NCI-H82 treated with DMSO at 0.1 percent for 48 hours (cell line): ENCODE data around the gene GAREM2.
"Not testable (repeated sequence)": the region's sequence is repeated elsewhere in the genome, so short reads cannot be mapped to it uniquely, and the experiment has no call there.

ENCODE experiments used
- DNase-seq: peaks from one replicate; lab custom pipeline; 2025; ENCODE audit not compliant: unreplicated experiment; lab: John Stamatoyannopoulos, UW

GAREM2 gene

DNA sequence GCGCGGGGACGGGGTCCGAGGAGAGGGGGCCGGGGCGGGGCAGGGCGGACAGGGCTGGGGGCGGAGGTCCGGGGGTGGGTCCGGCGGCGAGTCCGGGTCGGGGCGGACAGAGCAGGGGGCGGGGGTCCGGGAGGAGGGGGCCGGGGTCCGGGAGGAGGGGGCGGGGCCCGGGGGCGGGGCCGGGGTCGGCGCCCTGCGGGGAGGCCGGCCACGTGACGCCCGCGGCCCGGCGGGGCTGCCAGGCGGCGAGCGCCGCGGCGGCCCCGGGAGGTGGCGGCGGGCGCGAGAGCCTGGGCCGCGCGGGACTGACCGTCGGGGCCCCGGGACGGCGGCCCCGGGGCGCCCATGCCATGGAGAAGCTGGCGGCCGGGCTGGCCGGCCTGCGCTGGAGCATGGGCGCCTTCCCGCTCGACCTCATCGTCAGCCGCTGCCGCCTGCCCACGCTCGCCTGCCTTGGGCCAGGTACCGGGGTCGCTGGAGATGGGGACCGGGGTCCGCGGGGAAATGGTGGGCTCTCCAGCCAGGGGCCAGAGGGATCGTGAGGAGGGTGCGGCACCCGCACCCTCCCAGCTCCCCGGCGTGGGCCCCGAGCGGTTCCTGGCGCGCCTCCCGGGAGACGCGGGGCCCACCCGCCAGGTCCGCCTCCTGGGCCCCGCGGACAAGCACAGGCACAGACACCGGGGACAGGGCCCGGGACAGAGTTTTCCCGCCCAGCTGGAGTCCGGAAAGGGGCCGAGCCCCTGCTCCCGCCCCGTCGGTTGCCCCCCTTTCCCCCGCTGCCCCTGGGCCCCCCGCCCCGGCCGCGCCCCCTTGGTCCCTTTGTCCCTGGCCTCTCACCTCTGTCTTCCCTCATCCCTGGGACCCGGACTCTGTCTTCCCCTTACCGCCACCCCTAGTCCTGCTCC, at the start of gene GAREM2:
Gene GAREM2 (plus strand): TSS at position 218 of the 905 bp plus-strand sequence. CDS start 133 bp downstream, at position 351.
- DNase-seq: no peak

DNA sequence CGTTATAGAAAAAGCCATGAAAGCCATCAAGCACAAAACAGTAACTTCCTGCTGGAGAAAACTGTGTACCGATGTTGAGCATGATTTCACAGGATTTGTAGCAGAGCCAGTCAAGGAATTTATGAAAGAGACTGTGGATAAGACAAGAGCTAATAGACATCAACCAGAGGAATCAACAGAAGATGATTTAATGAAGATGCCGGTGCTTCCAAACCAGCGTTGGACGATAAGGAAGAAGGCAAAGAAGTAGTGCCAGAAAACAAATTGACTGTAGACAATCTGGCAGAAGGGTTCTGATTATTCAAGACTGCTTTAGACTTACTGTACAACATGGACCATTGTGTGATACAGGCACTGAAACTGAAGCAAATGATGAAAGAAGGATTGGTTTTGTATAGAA, 49.5 kb upstream of the GAREM2 start:
- no peak for DNase-seq

DNA sequence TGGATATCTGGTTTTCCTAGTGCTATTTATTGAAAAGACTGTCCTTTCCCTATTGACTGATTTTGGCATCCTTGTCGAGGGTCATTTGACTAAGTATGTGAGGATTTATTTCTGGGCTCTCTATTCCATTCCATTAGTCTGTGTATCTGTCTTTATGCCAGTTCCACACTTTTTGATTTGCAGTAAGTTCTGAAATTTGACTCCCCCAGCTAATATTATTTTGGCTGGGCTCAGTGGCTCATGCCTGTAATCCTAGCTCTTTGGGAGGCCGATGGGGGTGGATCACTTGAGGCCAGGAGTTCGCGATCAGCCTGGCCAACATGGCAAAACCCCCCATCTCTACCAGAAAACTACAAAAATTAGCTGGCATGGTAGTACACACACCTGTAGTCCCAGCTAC, 46.8 kb upstream of the GAREM2 start:
- no peak for DNase-seq

DNA sequence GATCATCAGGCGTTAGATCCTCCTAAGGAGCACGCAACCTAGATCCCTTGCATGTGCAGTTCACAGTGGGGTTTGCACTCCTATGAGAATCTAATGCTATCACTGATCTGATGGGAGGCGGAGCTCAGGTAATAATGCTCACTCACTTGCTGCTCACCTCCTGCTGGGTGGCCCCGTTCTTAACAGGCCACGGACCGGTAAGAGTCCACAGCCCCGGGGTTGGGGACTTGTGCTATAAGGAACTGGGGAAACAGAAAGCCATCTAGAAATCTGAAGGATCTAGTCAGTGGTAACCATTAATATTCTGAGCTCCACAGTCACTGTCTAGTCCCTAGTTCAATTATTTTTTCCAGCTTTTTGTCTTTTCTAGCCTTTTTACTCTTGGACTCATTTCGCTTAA, 44.7 kb upstream of the GAREM2 start:
- no peak for DNase-seq

DNA sequence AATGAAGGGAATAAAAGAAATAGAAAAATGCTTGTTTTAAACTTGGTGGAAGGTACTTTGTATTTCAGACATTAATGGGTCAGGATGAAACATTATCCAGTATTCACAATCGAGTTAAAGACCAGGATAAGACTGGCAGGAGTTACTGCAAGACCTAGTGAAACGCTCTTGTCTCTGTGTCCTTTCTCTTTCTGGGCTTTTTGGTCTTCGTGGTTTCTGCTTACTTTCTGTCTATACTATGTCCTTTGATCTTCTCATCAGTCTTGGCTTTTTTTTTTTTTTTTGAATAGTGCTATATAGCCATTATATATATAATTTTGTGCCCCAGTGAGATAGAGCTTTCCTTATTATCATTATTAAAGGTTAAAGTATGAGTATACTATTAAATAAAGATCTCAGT, 42.1 kb upstream of the GAREM2 start:
- no peak for DNase-seq

DNA sequence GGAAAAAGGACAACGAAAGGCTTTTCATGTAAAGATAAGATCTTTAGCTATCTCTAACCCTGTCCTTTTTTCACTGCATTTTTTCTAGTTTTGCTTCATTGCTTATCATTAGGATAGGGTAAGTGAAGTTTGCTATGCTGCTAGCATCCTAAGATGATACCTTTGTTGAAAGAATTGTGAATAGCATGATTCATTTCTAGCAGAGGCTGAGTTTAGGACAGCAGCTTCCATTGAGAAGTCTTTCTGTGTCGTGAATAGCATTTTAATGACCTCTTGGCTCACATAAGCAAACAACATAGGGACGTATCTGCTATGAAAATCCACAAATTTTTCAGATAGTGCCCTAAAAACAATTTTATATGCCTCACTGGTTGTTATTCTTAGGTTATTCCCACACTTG, 36.4 kb upstream of the GAREM2 start:
- DNase-seq: no peak

DNA sequence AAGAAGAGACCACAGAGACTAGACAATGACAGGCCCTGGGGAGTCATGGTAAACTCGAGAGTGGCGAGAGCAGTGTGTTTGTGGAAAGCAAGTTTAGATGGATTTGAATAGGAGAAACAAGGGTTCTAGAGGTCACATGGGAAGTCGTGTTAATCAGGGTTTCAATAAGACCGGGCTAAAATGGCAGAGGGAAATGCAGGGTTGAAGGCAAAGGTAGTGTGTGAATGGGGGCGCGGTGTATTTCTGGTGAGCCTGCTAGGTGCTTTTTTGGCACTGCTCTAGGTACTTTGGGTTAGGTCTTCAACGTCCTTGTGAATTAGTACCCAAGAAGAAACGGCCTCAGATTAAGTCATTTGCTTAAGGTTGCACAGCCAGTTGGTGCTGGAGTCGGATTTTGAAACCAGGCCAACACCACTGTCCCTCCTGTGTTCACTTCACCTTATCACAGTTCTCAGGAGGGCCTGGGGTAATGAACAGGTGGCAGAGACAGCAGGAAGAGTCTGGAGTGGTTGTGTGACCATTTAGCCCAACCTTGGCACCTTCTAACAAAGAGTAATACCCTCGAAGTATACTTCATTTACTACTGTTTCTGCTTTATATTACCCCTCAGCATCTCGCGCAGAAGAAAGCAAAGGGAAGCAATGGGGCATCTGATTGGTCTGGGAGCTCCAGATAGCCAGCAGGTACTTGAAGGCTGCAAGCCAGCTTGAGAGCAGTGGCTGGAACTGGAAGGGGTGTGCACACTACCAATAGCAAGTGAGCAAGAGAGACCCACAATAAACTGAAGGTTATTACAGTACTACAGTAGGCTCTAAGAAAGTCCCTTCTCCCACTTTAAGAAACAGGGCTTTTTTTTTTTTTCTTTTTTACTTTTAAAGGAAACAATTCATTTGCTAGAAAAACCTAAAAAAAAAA, 33.4 kb upstream of the GAREM2 start:
- DNase-seq: no peak

DNA sequence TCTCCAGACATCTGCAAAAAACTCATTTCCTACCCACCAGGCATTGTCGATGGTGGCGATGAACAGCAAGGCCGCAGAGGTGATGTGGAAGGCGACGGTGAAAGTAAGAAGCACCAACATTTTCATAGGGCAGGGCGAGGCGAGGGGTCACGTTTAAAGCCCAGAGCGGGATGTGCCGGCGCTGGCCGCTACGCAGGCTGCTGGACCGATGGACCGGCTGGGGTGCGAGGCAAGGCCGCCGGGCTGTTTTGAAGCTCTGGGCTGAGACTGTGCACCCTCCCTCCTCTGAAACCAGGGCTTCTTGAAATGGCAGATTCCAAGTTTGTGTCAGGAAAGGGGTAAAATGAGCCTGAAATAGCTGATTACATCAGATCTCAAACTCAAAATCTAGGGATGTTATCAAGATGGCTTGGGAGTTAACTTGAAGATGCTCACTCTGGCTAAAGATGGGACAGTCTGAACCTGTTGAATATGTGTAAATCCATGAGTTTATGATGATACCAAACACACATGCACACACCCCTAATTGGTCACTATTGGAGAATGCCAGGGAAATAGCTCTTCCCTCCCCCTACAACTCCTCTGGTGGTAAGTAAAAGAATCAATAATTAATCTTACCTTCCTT, 31.6 kb upstream of the GAREM2 start:
- no peak for DNase-seq

DNA sequence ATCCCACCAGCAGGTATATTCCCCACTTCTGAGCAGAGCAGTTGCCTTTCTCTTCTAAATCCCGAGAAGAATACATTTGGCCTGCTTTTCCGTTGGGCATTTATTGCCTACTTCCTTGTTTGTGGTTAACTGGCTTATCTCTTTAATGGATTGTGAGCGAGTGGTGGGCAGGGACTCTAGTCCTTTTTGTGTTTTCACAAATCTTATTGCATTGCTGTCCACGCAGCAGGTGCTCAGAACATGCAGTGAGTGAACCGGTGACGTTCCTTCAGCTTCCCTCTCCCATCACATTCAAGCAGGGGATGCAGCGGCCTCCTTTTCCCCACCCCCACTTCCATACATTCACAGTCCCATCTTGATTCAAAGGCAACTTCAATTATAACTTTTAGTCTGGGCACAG, 28.9 kb upstream of the GAREM2 start:
- DNase-seq: peak; percentile 21

DNA sequence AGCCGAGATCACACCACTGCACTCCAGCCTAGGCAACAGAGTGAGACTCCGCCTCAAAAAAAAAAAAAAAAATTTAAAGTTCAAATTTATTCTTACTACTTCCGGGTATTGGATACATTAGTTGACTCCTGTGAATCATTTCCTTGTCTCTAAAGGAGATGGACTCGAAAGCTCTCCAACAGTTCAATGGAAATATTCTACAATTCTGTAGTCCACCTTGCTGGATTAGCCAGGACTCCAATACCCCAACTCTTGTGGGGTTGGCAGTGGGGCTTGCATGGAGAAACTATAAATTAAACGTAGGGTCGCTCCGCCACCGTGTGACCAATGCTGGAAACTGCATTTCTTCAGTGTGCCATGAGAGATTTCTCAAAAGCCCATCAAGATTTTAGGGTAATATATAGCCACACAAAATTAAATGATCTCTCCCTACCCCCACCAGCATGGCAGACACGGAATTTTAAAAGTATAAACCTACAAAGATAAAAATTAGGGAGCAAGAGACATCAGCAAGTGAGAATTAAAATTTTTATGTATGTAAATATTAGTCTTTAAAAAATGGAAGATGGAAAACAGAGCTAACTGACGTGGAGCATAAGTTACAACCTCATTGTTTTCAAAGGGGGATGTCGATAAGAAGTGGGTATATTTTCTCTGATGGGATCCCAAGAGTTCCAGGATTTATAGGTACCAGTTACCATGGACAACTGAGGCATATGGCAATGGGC, 27.8 kb upstream of the GAREM2 start:
- peak; percentile 38 for DNase-seq

DNA sequence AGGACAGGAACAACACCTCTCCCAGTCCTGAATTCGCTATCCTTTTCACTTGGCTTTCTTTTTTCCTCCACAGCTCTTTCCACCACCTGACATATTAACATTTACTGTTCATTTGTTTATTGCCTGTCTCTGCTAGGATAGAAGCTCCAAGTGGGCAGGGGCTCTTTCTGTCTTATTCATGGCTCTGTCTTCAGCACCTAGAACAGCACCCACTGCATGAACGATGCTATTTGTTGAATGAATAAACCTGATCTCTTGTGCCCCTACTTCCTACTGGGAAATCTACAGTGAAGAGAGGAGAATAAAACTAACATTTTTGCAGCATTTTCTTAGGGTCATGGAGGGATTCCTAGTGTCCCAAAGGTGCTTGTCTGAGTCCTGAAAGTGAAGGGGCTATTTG, 24.4 kb upstream of the GAREM2 start:
- no peak for DNase-seq

DNA sequence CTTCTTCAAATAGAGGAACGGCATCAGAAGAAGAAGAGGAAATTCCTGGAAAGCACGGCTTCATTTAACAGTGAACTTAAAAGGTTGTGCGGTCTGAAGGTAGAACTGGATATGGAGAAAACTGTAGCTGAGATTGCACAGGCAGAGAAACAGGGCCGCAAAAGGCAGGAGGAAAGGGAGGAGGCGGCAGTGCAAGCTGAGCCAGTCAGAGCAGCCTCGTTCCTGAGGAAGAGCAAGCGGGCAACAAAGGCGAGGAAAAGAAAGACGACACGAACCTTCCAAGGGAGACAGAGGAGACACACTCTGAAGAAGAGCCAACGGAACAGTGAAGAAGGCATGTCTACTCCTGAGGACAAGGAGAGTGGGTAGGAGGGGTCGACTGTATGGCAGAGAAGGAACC, 22.6 kb upstream of the GAREM2 start:
- DNase-seq: no peak

DNA sequence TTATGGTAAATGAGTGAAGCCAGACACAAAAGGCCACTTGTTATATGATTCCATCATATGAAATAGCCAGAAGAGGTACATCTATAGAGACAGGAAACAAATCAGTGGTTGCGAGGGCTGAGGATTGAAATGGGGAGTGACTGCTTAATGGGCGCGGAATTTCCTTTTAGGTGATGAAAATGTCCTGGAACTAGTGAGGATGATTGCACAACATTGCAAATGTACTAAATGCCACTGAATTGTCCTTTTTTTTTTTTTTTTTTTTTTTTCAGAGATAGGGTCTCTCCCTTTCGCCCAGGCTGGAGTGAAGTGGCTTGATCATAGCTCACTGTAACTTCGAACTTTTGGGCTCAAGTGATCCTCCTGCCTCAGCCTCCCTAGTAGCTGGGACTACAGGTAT, 15.3 kb upstream of the GAREM2 start:
- no peak for DNase-seq

DNA sequence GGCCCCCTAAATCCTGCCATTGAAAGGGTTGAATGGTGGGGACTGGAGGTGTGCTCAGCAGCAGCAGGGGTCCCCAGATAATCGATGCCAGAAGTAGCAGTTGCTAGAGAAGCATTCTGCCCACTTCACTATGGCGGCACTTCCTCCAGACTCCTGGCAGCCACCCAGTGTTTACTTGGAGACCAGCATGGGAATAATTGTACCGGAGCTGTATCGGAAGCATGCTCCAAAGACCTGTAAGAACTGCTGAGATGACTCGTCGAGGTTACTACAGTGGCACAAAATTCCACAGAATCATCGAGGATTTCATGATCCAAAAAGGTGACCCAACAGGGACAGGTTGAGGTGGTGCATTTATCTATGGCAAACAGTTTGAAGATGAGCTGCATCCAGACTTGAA, 11.0 kb upstream of the GAREM2 start:
- DNase-seq: no peak

DNA sequence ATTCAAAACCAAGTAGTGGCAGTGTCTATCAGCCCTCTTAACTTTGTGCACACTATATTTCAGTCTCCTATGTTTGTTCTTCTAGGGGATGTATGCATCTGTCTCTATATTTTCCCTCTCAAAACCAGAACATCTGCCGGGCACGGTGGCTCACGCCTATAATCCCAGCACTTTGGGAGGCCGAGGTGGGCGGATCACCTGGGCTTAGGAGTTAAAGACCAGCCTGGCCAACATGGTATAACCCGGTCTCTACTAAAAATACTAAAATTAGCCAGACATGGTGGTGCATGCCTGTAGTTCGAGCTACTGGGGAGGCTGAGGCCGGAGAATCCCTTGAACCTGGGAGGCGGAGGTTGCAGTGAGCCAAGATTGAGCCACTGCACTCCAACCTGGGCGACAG, 9.9 kb upstream of the GAREM2 start:
- DNase-seq: no peak

DNA sequence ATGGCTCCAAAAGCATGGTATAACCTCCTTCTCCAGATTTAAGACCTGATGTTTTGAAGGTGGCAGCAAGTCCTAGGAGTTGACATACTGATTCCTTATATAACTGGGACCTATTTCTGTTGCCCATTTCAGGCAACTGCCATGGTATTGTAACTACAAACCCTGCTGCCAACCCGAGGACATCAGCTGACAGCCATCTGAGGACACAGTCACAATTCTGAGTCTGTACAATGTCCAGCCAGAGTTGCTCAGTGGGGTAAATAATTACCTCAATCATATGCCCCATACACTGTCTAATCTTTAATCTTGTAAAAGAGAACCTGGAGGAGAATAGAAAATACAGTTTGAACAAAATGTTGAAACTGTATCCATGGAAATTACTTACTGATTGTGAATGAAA, 8.7 kb upstream of the GAREM2 start:
- no peak for DNase-seq

DNA sequence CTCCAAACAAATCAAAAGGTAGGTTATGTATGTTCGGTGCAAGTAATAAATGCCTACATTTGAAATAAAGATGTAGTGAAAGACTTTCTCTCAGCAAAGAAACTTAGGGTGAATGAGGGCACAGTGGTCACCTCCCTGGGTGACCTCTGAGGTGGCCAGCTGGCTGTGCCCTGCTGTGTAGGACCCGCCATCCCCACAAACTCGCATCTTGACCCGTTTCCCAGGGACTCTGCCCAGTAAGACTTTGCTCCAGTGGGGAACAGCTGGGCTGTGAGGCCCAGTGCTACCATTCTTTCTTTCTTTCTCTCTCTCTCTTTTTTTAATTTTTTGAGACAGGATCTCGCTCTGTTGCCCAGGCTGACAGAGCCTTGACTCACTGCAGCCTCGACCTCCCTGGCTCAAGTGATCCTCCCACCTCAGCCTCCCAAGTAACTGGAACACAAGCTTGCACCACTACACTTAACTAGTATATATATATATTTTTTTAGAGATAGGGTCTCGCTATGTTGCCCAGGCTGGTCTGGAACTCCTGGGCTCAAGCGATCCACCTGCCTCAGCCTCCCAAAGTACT, 8.2 kb upstream of the GAREM2 start:
- no peak for DNase-seq

DNA sequence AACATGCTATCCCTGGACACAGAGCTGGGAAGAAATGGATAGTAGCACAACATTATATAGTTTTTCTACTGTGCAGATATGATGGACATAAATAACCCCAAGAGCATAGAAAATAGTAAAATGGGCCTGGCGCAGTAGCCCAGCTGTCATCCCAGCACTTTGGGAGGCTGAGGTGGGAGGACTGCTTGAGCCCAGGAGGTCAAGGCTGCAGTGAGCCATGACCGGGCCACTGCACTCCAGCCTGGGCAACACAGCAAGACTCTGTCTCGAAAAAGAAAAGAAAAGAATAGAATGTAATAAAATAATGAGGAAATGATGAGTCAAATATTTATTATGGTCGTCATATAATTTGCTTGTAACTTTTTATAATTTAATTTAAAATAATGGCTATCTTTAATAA, 7.5 kb upstream of the GAREM2 start:
- no peak for DNase-seq

DNA sequence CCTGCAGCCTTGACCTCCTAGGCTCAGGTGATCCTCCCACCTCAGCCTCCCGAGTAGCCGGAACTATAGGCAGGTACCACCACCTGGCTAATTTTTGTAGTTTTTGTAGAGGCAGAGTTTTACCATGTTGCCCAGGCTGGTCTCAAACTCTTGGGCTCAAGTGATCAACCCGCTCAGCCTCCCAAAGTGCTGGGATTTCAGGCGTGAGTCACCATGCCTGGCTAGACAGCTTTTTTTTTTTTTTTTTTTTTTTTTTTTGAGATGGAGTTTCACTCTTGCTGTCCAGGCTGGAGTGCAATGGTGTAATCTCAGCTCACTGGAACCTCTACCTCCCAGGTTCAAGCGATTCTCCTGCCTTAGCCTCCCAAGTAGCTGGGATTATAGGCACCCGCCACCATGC, 6.3 kb upstream of the GAREM2 start:
- DNase-seq: not testable (repeated sequence)

DNA sequence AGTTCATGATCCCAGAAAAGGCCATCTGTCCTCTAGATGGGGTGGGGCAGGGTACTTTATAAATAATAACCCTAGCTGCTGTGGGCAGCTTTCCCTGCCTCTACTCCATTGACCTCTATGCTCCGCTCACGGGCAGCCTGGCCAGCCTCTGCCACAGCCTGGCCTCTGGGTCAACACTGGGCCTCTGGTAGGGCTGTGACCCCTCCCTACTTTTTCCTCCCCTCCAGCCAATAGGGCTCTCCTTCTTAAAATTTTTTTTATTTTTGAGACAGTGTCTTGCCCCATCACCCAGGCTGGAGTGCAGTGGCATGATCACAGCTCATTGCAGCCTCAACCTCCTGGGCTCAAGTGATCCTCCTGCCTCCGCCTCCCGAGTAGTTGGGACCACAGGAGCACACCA, 4.1 kb upstream of the GAREM2 start:
- no peak for DNase-seq

DNA sequence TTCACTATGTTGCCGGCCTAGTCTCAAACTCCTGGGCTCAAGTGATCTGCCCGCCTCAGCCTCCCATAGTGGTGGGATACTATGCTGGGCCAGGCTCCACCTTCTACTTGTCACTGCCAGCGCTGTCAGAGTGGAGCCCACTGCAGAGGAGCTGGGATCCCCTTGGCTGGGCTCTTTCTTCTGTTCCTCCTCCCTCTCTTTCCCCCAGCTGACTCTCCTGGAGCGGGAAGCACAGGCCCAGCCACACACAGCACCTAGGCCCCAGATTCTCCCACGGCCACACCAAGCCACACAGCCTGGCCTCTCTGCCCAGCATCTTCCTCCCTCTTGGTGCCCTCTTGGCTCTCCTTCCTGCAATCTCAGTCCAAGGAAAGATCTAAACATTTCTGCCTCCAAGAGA, 3.7 kb upstream of the GAREM2 start:
- DNase-seq: no peak
